WTC11 (cell line): ENCODE measurements around the gene GTPBP6.

Source experiments
- ATF1 ChIP-seq: sonication (generic); formaldehyde crosslinking; IDR thresholded peaks from 2 replicates; pipeline ENCODE4 v1.8.1; 2023; ENCODE audit warnings: mild to moderate bottlenecking, moderate library complexity, missing genetic modification reagents
- CREM ChIP-seq: sonication (generic); formaldehyde crosslinking; IDR thresholded peaks from 2 replicates; pipeline ENCODE4 v1.8.1; 2022; ENCODE audit warnings: mild to moderate bottlenecking, missing genetic modification reagents, moderate library complexity
- E2F1 ChIP-seq: sonication (generic); formaldehyde crosslinking; IDR thresholded peaks from 2 replicates; pipeline ENCODE4 v1.8.0; 2022; ENCODE audit warnings: mild to moderate bottlenecking, missing genetic modification reagents
- IRF2 ChIP-seq: sonication (generic); formaldehyde crosslinking; IDR thresholded peaks from 2 replicates; pipeline ENCODE4 v1.8.0; 2022; ENCODE audit warnings: low read depth, missing genetic modification reagents, borderline replicate concordance
- JUN ChIP-seq: sonication (generic); formaldehyde crosslinking; IDR thresholded peaks from 2 replicates; pipeline ENCODE4 v1.8.0; 2023; ENCODE audit warnings: mild to moderate bottlenecking, missing genetic modification reagents
- NR3C1 ChIP-seq: sonication (generic); formaldehyde crosslinking; conservative IDR thresholded peaks from 2 replicates; pipeline ENCODE4 v1.8.1; 2023; ENCODE audit warnings: low read depth, mild to moderate bottlenecking, missing genetic modification reagents
- TCF7 ChIP-seq: sonication (generic); formaldehyde crosslinking; IDR thresholded peaks from 2 replicates; pipeline ENCODE4 v1.8.0; 2022; ENCODE audit warnings: mild to moderate bottlenecking, low read depth, missing genetic modification reagents, moderate library complexity
- ZNF138 ChIP-seq: sonication (generic); formaldehyde crosslinking; conservative IDR thresholded peaks from 2 replicates; pipeline ENCODE4 v1.8.1; 2022; ENCODE audit warnings: mild to moderate bottlenecking, moderate library complexity, missing genetic modification reagents
- TF ChIP-seq, protein P1 (sequence below): sonication (generic); formaldehyde crosslinking; IDR thresholded peaks from 2 replicates; pipeline ENCODE4 v1.8.1; 2022; ENCODE audit warnings: mild to moderate bottlenecking, moderate library complexity, missing genetic modification reagents
- TF ChIP-seq, protein P2 (sequence below): fragments of 200-600 bp; IDR thresholded peaks from 2 replicates; pipeline ENCODE4 v1.8.0; 2022; ENCODE audit warnings: antibody characterized with exemption
- TF ChIP-seq, protein P3 (sequence below): fragments of 250-450 bp; sonication (Bioruptor Pico); IDR thresholded peaks from 2 replicates; pipeline ENCODE4 v1.9.0; 2021; ENCODE audit warnings: moderate library complexity, mild to moderate bottlenecking, inconsistent platforms, borderline replicate concordance
- TF ChIP-seq, protein P4 (sequence below): sonication (generic); formaldehyde crosslinking; conservative IDR thresholded peaks from 2 replicates; pipeline ENCODE4 v1.8.1; 2022; ENCODE audit warnings: mild to moderate bottlenecking, missing genetic modification reagents

DNA sequence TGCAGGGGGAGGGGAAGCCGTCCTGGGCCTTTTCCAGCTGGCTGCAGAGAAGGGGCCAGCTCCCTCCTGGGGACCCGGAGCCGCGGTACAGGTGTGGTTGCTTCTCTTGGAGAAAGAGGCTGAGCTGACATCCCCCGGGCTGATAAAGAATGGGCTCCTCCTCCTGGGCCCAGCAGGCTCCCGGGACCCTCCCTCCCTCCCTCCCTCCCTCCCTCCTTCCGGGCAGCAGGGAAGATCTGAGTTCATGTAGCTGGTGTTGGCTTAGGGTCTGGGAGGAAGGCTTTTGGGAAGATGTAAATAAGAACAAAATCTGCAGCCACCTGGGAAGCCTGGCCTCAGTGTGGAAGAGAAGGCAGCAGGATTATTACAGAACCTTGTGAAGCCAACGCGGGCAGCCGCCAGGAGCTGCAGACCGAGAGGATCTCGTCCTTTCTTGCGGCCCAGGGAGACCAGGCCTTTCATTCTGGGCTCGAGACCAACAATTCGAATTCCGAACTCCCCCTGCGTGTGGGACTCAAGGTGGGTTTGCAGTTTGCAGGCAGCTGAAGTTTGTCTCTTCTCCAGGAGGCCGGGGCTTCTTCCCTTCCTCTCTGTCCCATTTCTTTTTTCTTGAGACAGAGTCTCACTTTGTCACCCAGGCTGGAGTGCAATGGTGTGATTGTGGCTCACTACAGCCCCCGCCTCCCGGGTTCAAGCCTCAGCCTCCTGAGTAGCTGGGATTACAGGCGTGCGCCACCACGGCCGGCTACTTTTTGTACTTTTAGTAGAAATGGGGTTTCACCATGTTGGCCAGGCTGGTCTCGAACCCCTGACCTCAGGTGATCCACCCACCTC lies 37.2 kb downstream of the GTPBP6 start, which contains the start of gene PLCXD1:
- TF ChIP-seq IRF2 (CRISPR knock-in tag) (no peak), ZNF138 (CRISPR knock-in tag) (no peak), TCF7 (CRISPR knock-in tag) (no peak), NR3C1 (CRISPR knock-in tag) (no peak), CREM (CRISPR knock-in tag) (no peak), JUN (no peak), ATF1 (CRISPR knock-in tag) (no peak), E2F1 (CRISPR knock-in tag) (no peak)
- TF ChIP-seq, protein P1, sequence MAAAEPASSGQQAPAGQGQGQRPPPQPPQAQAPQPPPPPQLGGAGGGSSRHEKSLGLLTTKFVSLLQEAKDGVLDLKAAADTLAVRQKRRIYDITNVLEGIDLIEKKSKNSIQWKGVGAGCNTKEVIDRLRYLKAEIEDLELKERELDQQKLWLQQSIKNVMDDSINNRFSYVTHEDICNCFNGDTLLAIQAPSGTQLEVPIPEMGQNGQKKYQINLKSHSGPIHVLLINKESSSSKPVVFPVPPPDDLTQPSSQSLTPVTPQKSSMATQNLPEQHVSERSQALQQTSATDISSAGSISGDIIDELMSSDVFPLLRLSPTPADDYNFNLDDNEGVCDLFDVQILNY: no peak
- TF ChIP-seq, protein P2, sequence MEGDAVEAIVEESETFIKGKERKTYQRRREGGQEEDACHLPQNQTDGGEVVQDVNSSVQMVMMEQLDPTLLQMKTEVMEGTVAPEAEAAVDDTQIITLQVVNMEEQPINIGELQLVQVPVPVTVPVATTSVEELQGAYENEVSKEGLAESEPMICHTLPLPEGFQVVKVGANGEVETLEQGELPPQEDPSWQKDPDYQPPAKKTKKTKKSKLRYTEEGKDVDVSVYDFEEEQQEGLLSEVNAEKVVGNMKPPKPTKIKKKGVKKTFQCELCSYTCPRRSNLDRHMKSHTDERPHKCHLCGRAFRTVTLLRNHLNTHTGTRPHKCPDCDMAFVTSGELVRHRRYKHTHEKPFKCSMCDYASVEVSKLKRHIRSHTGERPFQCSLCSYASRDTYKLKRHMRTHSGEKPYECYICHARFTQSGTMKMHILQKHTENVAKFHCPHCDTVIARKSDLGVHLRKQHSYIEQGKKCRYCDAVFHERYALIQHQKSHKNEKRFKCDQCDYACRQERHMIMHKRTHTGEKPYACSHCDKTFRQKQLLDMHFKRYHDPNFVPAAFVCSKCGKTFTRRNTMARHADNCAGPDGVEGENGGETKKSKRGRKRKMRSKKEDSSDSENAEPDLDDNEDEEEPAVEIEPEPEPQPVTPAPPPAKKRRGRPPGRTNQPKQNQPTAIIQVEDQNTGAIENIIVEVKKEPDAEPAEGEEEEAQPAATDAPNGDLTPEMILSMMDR: no peak
- TF ChIP-seq, protein P3, sequence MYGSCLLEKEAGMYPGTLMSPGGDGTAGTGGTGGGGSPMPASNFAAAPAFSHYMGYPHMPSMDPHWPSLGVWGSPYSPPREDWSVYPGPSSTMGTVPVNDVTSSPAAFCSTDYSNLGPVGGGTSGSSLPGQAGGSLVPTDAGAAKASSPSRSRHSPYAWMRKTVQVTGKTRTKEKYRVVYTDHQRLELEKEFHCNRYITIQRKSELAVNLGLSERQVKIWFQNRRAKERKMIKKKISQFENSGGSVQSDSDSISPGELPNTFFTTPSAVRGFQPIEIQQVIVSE (CRISPR knock-in tag): no peak
- TF ChIP-seq, protein P4, sequence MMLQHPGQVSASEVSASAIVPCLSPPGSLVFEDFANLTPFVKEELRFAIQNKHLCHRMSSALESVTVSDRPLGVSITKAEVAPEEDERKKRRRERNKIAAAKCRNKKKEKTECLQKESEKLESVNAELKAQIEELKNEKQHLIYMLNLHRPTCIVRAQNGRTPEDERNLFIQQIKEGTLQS (CRISPR knock-in tag): no peak
